ENCODE results near the gene FCRLB. TPM values are rescaled to one million over a fixed set of nuclear protein-coding genes. Genes with fewer than 3 reads are reported as not detected.
"Not testable (repeated sequence)": the region's sequence is repeated elsewhere in the genome, so short reads cannot be mapped to it uniquely, and the experiment has no call there.

The FCRLB gene, protein sequence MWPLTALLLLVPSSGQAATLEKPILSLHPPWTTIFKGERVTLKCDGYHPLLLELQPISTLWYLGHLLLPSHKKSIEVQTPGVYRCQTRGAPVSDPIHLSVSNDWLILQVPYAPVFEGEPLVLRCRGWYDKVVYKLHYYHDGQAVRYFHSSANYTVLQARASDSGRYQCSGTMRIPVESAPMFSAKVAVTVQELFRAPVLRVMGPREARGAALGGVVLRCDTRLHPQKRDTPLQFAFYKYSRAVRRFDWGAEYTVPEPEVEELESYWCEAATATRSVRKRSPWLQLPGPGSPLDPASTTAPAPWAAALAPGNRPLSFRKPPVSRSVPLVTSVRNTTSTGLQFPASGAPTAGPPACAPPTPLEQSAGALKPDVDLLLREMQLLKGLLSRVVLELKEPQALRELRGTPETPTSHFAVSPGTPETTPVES
- total RNA-seq = 1.0 TPM

DNA sequence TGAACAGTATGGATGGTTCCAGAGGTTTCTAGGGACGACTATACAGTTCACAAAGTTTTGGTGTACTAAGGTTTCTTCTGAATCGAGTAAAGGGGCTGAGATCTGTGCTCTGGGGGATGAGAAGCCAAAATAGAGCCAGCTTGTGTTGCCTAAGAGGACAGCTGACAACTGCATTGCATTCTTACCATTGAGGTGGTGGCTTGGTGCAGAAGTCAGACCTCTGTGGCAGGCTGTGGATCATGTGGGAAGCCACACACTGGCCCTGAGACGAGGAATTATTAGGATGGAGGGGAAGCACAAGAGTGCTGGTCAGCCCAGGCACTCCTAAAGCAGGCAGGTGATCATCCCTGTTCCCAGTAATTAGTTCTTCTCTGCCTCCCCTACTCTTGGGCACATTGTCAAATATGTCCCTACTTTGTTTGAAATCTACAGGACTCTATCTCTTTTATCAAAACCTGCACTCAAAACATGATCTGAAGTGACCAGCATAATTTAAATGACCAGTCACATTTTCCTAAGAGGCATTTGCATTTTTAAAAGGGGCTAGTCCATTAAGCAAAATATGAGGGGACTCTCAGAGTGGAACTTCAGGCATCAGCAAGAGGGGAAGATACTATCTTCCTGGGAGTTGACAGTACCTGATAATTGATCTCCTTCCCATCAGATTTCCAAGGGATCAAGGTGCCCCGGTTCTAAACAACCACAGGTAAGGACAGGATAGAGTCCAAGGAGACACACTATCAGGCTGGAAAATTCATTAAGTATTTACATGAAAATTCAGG lies at the start of gene FCRLB:
Gene FCRLB, plus strand, starts transcription at position 589 of the 782 bp plus-strand sequence. CDS start 1,129 bp downstream, outside the sequence.
- no peak for DNase-seq

GRCh38 chr1:161673437-161673836 lies 47.9 kb upstream of the FCRLB start:
- not testable (repeated sequence) for DNase-seq

DNA sequence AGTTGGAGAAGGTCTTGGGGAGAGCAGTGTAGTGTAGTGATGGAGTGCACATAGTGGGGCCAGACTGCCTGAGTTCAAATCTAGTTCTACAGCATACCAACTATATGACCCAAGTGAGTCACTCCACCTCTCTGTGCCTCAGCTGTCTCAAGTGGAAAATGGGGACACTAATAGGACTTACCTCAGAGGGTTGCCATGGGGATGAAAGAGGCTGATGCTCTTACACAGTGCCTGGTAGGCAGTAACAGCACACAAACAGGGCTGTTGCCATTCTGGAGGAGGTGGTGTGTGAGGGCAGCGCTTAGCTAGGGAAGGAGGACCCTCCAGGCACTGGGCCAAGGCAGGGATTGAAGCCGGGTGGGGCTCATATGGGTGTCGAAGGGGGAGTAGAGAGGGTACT lies 46.9 kb upstream of the FCRLB start:
- not testable (repeated sequence) for DNase-seq

DNA sequence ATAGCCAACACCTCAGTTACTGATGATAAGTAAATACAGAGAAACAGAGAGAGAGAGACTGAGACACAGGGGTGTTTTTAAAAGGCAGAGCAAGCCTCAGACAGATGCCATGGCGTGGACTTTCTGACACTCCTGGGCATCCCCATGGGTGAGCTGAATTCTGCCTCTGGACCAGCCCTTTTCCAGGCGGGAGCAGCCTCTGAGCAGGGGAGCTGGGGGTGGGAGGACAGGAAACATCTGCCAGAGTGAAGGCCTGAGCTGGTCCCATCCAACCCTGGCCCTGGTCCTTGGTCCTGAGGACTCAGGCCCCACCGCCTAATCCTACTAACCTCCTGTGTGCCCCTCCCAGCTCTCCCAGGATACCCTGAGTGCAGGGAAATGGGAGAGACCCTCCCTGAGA lies 46.4 kb upstream of the FCRLB start:
- DNase-seq = not testable (repeated sequence)

DNA sequence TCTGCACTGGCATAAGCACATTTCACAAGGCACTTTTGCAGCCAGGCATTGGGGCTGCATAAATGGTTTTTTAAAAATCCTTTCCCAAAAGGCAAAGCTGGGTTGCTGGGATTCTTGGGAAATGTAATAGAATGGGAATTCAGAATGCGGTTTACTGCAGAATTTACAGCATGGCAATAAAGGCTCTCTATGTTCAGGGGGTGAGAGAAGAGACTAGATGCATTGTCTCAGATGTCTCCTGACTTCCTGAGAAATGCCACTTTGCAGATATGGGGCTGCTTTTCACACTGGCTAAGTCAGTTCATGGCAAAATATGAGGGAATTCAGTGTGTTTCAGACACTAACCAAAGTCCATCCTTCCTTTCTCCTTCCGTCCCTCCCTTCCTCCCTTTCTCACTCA lies 44.9 kb upstream of the FCRLB start:
- DNase-seq = no peak

DNA sequence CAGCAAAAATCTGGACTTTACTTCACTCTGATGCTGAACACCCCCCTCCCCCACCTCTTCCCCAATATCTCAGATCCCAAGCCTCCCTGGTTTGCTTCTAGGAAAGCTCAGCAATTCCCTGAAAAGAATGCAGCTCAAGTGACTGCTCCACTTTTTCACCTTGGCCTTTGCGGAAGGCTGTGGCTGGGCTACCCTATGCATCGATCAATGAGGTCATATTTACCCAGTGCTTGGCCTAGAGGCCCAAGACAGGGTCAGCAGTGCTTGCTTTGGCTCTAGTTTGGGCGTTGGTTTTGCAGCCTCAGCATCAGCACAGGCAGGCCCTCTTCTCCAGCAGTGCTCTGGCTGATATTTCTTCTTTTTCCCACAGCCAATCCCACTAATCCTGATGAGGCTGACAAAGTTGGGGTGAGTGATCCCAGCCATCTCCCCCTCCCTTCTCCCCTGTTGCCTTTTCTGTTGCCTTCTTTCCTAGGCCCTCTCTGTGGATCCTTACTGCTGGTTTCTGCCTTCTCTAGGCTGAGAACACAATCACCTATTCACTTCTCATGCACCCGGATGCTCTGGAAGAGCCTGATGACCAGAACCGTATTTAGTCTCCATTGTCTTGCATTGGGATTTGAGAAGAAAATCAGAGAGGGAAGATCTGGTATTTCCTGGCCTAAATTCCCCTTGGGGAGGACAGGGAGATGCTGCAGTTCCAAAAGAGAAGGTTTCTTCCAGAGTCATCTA lies 44.2 kb upstream of the FCRLB start:
- DNase-seq = no peak

DNA sequence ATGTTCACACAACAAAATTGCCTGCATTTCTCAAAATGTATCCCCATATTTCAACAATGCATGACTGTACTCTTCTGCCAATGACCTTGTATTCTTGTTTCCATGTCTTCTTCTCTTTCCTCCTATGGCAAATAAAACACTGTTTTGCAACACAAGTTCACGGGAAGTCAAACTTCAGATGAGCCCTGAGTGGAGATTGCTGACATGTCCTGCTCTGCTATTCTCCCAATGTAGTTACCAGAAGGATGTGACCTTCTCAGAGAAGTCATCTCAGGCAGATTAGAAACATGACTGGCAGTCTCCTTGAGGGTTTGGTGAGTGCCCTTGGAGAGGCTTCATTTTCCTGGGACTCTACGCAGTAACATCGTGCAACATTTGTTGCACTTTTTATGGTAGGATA lies 42.8 kb upstream of the FCRLB start:
- no peak for DNase-seq

DNA sequence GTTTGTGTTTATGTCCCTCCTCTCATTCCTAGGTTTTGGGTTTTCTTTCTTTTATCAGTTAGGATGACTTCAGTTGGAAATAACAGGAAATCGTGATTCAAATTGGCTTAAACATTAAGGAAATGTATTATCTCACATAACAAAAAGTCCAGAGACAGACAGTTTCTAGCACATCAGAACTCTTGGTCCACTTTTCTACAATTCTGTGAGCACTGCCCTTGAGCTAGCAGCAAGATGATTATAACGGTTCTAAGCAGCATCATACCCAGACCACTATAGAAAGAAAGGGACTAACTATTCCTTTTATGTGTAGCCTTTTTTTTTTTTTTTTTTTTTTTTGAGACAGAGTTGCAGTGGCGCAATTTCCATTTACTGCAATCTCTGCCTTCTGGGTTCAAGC lies 39.5 kb upstream of the FCRLB start:
- DNase-seq = no peak

- DNase-seq = no peak
Observed at GRCh38 chr1:161688946-161689345, 32.4 kb upstream of the FCRLB start.

DNA sequence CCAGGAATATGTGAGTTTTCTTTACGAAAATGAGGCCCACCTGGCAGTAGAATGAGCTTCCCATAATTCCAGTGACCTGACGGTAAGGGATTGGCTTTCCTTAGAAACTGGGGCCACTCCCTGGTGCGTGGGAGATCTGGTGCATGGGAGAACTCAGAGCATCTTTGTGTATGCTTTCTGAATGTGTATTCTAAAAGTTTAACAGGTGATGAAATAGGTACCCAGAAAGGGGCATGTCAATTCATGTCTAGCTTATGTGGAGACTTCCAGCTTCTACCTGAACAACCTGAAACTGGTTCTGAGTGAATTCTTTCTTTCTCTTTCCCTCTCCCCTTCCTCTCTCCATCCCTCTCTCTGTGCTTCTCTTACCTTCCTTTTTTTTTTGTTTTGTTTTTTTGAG lies 29.5 kb upstream of the FCRLB start:
- DNase-seq = no peak

DNA sequence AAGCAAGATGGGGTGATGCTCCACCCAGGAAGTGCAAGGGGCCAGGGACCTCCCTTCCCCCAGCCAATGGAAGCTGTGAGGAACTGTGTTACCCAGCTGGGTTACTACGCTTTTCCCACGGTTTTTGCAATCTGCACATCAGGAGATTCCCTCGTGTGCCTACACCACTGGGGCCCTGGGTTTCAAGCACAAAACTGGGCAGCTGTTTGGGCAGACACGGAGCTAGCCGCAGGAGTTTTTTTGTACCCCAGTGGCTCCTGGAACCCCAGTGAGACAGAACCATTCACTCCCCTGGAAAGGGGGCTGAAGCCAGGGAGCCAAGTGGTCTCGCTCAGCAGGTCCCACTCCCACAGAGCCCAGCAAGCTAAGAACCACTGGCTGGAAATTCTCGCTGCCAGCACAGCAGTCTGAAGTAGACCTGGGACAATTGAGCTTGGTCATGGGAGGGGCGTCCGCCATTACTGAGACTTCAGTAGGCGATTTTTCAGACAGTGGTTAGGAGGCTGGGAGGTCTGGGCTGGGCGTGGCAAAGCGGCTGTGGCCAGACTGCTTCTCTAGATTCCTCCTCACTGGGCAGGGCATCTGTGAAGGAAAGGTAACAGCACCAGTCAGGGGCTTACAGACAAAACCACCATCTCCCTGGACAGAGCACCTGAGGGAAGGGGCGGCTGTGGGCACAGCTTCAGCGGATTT lies 28.2 kb upstream of the FCRLB start:
- not testable (repeated sequence) for DNase-seq

DNA sequence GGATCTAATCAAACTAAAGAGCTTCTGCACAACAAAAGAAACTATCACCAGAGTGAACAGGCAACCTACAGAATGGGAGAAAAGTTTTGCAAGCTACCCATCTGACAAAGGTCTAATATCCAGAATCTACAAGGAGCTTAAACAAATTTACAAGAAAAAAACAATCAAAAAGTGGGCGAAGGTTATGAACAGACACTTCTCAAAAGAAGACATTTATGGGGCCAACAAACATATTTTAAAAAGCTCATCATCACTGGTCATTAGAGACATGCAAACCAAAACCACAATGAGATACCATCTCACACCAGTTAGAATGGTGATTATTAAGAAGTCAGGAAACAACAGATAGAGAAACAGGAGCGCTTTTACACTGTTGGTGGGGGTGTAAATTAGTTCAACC lies 23.0 kb upstream of the FCRLB start:
- DNase-seq = not testable (repeated sequence)

DNA sequence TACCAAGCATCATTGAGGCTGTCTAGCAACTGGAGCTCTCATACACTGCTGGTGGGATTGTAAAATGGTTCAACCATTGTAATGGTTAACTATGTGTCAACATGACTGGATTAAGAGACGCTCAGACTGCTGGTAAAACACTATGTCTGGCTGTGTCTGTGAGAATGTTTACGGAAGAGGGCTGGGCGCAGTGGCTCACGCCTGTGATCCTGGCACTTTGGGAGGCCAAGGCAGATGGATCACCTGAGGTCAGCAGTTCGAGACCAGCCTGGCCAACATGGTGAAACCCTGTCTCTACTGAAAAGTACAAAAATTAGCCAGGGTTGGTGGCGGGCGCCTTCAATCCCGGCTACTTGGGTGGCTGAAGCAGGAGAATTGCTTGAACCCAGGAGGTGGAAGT lies 19.1 kb upstream of the FCRLB start:
- no peak for DNase-seq

GRCh38 chr1:161705537-161705936 lies 15.8 kb upstream of the FCRLB start:
- no peak for DNase-seq

- no peak for DNase-seq
Observed at GRCh38 chr1:161706113-161706481, 15.2 kb upstream of the FCRLB start.

DNA sequence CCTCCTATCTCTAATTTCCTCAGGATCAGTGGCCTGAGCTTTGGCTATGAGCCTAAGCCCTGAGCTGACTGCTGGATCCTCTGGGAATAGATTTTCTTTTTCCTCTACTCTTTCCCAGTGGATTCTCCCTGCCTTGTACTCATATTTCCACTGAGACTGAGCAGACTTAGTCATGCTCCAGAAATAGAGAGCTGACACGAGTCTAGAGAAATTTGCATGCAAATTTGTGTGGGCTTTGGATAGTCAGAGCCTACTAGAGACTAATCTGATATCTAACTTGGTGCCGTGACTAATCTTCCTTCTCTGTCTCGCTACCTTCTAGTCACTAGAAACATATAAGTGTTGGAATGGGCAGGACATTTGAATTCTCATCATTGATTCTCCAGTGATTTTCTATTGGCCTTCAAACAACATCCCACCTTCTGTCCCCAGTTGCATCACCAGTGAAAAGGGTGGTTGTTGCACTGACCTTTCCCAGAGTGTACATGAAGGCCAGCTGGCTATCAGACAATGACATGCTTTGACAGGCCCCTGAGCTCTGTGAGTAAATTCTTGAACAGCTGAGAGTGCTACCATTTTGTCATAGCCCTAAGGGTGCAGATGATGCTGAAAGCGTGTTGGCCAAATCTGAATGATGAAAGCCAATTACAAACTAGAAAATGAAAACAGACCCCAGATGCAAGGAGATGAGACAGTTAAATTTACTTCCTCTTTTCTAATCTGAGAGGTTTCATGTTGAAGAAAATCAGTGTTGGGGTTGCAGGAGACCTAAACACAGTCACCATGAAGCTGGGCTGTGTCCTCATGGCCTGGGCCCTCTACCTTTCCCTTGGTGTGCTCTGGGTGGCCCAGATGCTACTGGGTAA lies 14.6 kb upstream of the FCRLB start, which contains the start of gene FCRLA:
Gene FCRLA, plus strand, starts transcription at position 748 of the 866 bp plus-strand sequence. Its CDS starts 36 bp downstream, at position 784.
- peak; percentile 68 for DNase-seq

DNA sequence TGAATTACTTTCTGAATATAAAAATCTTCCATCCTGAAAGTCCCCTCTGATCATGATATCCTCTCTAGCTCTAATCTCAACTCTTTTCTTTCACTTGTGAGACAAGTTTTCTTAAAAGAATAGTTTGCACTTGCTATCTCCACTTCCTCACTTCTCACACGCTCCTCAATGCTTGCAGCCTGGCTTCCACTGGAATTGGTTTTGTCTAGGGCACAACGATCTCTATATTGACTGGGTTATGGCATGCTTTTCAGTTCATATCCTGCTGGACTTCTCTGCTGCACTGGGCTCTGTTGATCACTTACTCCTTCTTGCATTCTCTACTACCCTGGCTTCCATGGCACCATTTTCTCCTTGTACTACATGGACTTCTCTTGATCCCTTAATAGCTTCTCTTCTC lies 13.8 kb upstream of the FCRLB start:
- no peak for DNase-seq

DNA sequence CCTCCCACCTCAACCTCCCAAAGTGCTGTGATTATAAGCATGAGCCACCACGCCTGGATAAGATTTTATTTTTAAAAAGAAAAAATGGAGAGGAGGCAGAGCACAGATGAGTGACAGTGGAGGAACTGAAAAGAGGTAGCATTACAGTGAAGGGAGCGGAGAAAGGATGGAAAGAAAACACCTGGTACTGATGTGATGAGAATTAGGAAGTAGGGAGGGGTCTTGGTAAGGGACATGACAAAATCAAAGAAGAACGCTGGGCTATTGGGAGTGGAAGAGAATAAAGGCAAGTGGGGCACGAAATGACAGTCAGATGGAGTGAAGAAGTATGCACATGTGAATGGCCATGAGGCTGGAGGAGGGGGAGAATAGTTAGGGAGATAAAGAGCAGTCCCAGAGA lies 12.0 kb upstream of the FCRLB start:
- DNase-seq = no peak

DNA sequence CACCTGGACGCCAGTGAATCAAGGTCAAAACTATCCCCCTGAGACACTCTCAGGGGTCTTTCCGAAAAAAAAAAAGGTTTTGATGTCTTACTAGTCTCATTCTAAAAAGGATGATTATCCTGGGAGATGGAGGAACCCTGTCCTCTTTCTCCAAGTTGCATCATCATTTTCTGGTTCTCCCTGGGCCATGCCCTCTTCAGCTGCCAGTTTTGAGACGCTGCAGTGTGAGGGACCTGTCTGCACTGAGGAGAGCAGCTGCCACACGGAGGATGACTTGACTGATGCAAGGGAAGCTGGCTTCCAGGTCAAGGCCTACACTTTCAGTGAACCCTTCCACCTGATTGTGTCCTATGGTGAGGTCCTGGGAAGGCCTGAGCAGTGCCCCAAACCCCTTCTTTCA lies 10.8 kb upstream of the FCRLB start:
- DNase-seq = no peak

DNA sequence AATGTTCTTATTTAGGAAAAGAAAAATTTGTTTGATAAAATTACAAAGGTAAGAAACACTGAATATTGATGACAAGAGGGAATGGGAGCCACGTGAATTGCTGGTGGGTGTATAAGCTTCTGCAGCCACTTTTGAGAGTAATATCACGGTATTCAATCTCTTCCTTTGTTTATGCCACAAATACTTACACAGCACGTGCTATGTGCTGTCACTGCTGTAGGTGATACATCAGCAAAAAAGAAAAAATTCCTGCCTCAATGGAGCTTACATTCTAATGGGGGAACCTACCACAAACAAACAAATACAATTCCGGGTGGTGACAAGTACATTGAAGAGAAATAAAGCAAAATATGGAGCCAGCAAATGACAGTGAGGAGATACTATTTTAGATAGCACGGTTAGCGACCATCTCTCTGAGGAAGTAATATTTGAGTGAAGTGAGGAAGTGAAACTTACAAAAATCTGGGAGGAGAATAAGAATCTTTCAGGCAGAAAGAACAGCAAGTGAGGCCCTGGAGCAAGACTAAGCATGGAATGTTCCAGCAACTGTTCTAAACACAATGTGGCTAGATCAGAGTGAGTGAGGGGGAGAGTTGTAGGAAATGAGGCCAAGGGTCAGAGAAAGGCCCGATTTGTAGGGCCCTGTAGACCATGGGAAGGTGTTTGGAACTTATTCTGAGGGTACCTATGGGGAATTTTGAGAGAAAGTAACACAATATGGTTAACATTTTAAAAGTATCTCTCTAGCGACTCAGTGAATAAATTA lies 2.6 kb upstream of the FCRLB start:
- no peak for DNase-seq

- no peak for DNase-seq
Observed at GRCh38 chr1:161719325-161719611, 2.1 kb upstream of the FCRLB start.

Data from tongue (tissue), 2 donors.